ENCODE measurements around the gene GLI3.

- TF ChIP-seq POLR2AphosphoS5 (IDR thresholded peaks at IDR 0.05; ENCODE audit: low read depth, low read length) (no peak), REST (IDR thresholded peaks at IDR 0.05; ENCODE audit: insufficient read depth in 1 of 2, low read depth in 2 of 2, low read length in 2 of 2) (no peak), TAF1 (IDR thresholded peaks at IDR 0.05; ENCODE audit: borderline replicate concordance, insufficient read depth, low read length) (no peak)
Observed at GRCh38 chr7:42046483-42046882, 190.5 kb downstream of the GLI3 start.
